HepG2 (cell line): Measurements from ENCODE around the gene CDK14. TPM values are rescaled to one million over a fixed set of nuclear protein-coding genes. Genes with fewer than 3 reads are reported as not detected.

Source experiments
- ATAC-seq: fragments of 200-7000 bp; cut with Tn5 transposase; 3 replicates; pipeline ENCODE4 v1.9.1; 2020; ENCODE audit warnings: mild to moderate bottlenecking, moderate library complexity
- BruUV-seq: library from RNA; stranded (reverse); fragments of 400-500 nt; replicated peaks from 2 replicates; lab custom pipeline; 2021; lab: Mats Ljungman, UMichigan
- CTCF ChIA-PET: fragments of 300-600 bp; formaldehyde crosslinking; extraction: SDS; loops from one replicate; lab custom pipeline; 2021; ENCODE audit warnings: low total read pairs, inconsistent platforms, low intra/inter-chr PET ratio; lab: Yijun Ruan, JAX
- POLR2A ChIA-PET: fragments of 350-600 bp; sonication (Branson Sonifier 250); formaldehyde crosslinking; loops from one replicate; lab custom pipeline; 2020; ENCODE audit warnings: antibody characterized with exemption, inconsistent platforms; lab: Yijun Ruan, JAX
- DNase-seq: peaks from one replicate; pipeline ENCODE4 v3.0.0-alpha.2; 2015; ENCODE audit warnings: low spot score
- FAIRE-seq: peaks from 3 replicates; lab custom pipeline; 2011; peaks lifted over from hg19 to GRCh38; lab: Jason Lieb, UNC
- H2AFZ ChIP-seq: one replicate; pipeline ENCODE4 v1.6.1; 2011; ENCODE audit warnings: low read length, inconsistent platforms
- H3K27ac ChIP-seq: fragments of 300-600 bp; 3 replicates; pipeline ENCODE4 v1.8.0; 2011; ENCODE audit warnings: mixed run types, mild to moderate bottlenecking, mixed read lengths, low read length, inconsistent platforms; ENCODE audit not compliant: insufficient read depth; ENCODE audit errors: extremely low read length
- H3K27me3 ChIP-seq, 2 experiments: fragments of 200-600 bp in 1 of 2; 2 replicates in 1 of 2; 3 replicates in 1 of 2; pipeline versions ENCODE4 v1.6.0 to v1.8.0; 2011; ENCODE audit warnings: low read length in 2 of 2, mild to moderate bottlenecking in 2 of 2, moderate library complexity in 2 of 2, inconsistent platforms in 1 of 2; ENCODE audit not compliant: insufficient read depth in 2 of 2, control insufficient read depth in 1 of 2
- H3K36me3 ChIP-seq, 2 experiments: fragments of 200-600 bp in 1 of 2; replicated peaks in 1 of 2; 2 replicates in 1 of 2; 3 replicates in 1 of 2; pipeline versions ENCODE4 v1.5.1 to v1.8.0; 2011; ENCODE audit warnings: low read length in 2 of 2, inconsistent platforms in 1 of 2; ENCODE audit not compliant: insufficient read depth in 2 of 2, control insufficient read depth in 1 of 2
- H3K4me1 ChIP-seq: 2 replicates; pipeline ENCODE4 v1.5.1; 2012; ENCODE audit warnings: low read length, inconsistent platforms; ENCODE audit not compliant: insufficient read depth
- H3K4me2 ChIP-seq: 2 replicates; pipeline ENCODE4 v1.6.0; 2011; ENCODE audit warnings: low read depth, low read length, inconsistent platforms
- H3K4me3 ChIP-seq, 3 experiments: fragments of 200-600 bp in 1 of 3; sonication (generic), shearing (Covaris generic) in 1 of 3; replicated peaks in 1 of 3; 2 replicates each; pipeline ENCODE4 v1.5.1; 2011 to 2016; ENCODE audit warnings: low read length in 3 of 3, inconsistent platforms in 2 of 3, low read depth in 2 of 3, mild to moderate bottlenecking in 2 of 3, control low read depth in 1 of 3, mixed read lengths in 1 of 3; ENCODE audit not compliant: insufficient read depth in 1 of 3
- H3K79me2 ChIP-seq: one replicate; pipeline ENCODE4 v1.6.1; 2011; ENCODE audit warnings: low read length, inconsistent platforms; ENCODE audit not compliant: insufficient read depth
- H3K9ac ChIP-seq: 2 replicates; pipeline ENCODE4 v1.6.0; 2011; ENCODE audit warnings: mild to moderate bottlenecking, low read depth, low read length, inconsistent platforms; ENCODE audit not compliant: insufficient read depth
- H3K9me3 ChIP-seq: 2 replicates; pipeline ENCODE4 v1.5.1; 2012; ENCODE audit warnings: mild to moderate bottlenecking, low read length
- H4K20me1 ChIP-seq: 2 replicates; pipeline ENCODE4 v1.6.0; 2011; ENCODE audit warnings: inconsistent platforms, mild to moderate bottlenecking, low read length, moderate library complexity; ENCODE audit not compliant: insufficient read depth
- AKNA ChIP-seq: sonication (generic); formaldehyde crosslinking; IDR thresholded peaks from 2 replicates; pipeline ENCODE4 v1.4.0; 2020; ENCODE audit warnings: missing genetic modification reagents, borderline replicate concordance
- IRF2 ChIP-seq: IDR thresholded peaks from 2 replicates; pipeline ENCODE4 v1.6.1; 2018; ENCODE audit warnings: missing genetic modification reagents, missing compliant biosample characterization
- JUN ChIP-seq: sonication (generic); formaldehyde crosslinking; IDR thresholded peaks from 2 replicates; pipeline ENCODE4 v1.4.0; 2020; ENCODE audit warnings: mild to moderate bottlenecking, missing genetic modification reagents
- MAF1 ChIP-seq: sonication (generic); formaldehyde crosslinking; IDR thresholded peaks from 2 replicates; pipeline ENCODE4 v1.5.0; 2020; ENCODE audit warnings: missing genetic modification reagents, borderline replicate concordance
- POLR2AphosphoS2 ChIP-seq: IDR thresholded peaks from 2 replicates; pipeline ENCODE4 v1.6.1; 2011; ENCODE audit warnings: low read depth, low read length, improper control_type of control experiment
- PRDM15 ChIP-seq: sonication (generic); formaldehyde crosslinking; IDR thresholded peaks from 2 replicates; pipeline ENCODE4 v1.4.0; 2020; ENCODE audit warnings: missing genetic modification reagents
- RXRB ChIP-seq: IDR thresholded peaks from 2 replicates; pipeline ENCODE4 v1.6.1; 2016; ENCODE audit warnings: borderline replicate concordance, missing genetic modification reagents, missing compliant biosample characterization
- ZFP62 ChIP-seq: sonication (generic); formaldehyde crosslinking; IDR thresholded peaks from 2 replicates; pipeline ENCODE4 v1.4.0; 2020; ENCODE audit warnings: missing genetic modification reagents
- ZNF530 ChIP-seq: sonication (generic); formaldehyde crosslinking; IDR thresholded peaks from 2 replicates; pipeline ENCODE4 v1.5.0; 2020; ENCODE audit warnings: low read depth, mild to moderate bottlenecking, missing genetic modification reagents
- ZNF609 ChIP-seq: sonication (generic); formaldehyde crosslinking; IDR thresholded peaks from 2 replicates; pipeline ENCODE4 v1.4.0; 2020; ENCODE audit warnings: mild to moderate bottlenecking, missing genetic modification reagents, borderline replicate concordance
- WGBS: methylation state at CpG from one replicate; pipeline ENCODE4 v1.1.6; 2017; ENCODE audit warnings: low lambda C conversion rate; 5-methylcytosine and 5-hydroxymethylcytosine counted together
- in situ Hi-C: cut with HindIII; loops from 2 replicates; pipeline ENCODE4 v1.10.0; 2017; ENCODE audit warnings: low pct_unique_long_range_greater_than_20kb; ENCODE audit not compliant: extremely low pct_ligation_motif_present
- intact Hi-C: fragments of 100-400 bp; cut with micrococcal nuclease; formaldehyde crosslinking; loops from one replicate; pipeline ENCODE4 v1.10.0; 2022; ENCODE audit not compliant: unreplicated experiment
- polyA plus RNA-seq, 8 experiments: library from polyadenylated mRNA; depleted of rRNA in 3 of 8; stranded (reverse) in 7 of 8; unstranded in 1 of 8; fragments of >200 nt; fragmentation: Illumina TruSeq in 4 of 8; extraction: Trizol in 4 of 8; gene quantifications; 2 replicates each; pipeline versions ENCODE4 v1.2.1 to v1.2.3, GENCODE V29; 2011 to 2016; ENCODE audit warnings: low read depth in 4 of 8, missing spikeins in 1 of 8, mixed read lengths in 1 of 8; ENCODE audit not compliant: insufficient read depth in 1 of 8
- total RNA-seq, 5 experiments: library from RNA; depleted of rRNA; stranded (reverse); fragments of >200 nt; fragmentation: Illumina TruSeq; extraction: Trizol; gene quantifications; 2 replicates each; pipeline ENCODE4 v1.2.3, GENCODE V29; 2016; ENCODE audit warnings: low read depth in 1 of 5

Gene CDK14
- total and polyA plus RNA-seq, 2 of the 13 experiments (the other 11 are each of a cell fraction or from before 2014, with no cell fraction given) = 0.26 to 0.71 TPM

GRCh38 chr7:90586091-90586490, 10.0 kb upstream of the CDK14 start (continued):
- TF ChIP-seq PRDM15 (CRISPR knock-in tag) (no peak), IRF2 (CRISPR knock-in tag) (no peak), MAF1 (CRISPR knock-in tag) (no peak)

- H3K27me3 ChIP-seq = no peaks in the 10 kb centered on the region
- no TSS peak for BruUV-seq
- no peaks in the 10 kb centered on the region for H4K20me1 ChIP-seq
- in situ Hi-C loops (no loop called here), intact Hi-C loops (no loop called here)
- no peaks in the 10 kb centered on the region for H3K4me1 ChIP-seq
- H2AFZ ChIP-seq = no peak overlapping the region
- TF ChIP-seq ZNF530 (CRISPR knock-in tag) (no peak), POLR2AphosphoS2 (no peak), RXRB (CRISPR knock-in tag) (no peak), AKNA (CRISPR knock-in tag) (no peak), ZFP62 (CRISPR knock-in tag) (no peak), JUN (CRISPR knock-in tag) (no peak), ZNF609 (CRISPR knock-in tag) (no peak)
- ChIA-PET POLR2A (no interaction called here), CTCF (no interaction called here)
- no peaks in the 10 kb centered on the region for H3K9me3 ChIP-seq
- H3K27ac ChIP-seq = no peak overlapping the region
- no peak overlapping the region for H3K9ac ChIP-seq
- FAIRE-seq (no peak), DNase-seq (no peak), ATAC-seq (no peak)
- H3K4me2 ChIP-seq = no peak overlapping the region
- no peaks in the 10 kb centered on the region for H3K36me3 ChIP-seq
- 10% methylated on average over 2 of the region's 2 CpGs for WGBS
- H3K4me3 ChIP-seq = no peak overlapping the region
- no peaks in the 10 kb centered on the region for H3K79me2 ChIP-seq
Observed at GRCh38 chr7:90587766-90588165, 8.4 kb upstream of the CDK14 start.
